Stimulated activated CD4-positive, alpha-beta T cell treated with anti-CD3 and anti-CD28 coated beads, Interleukin-1b, Interleukin-23, amount 100 ng/mL, for 4 hours (primary cell): ENCODE results near the gene SP140.
A peak's percentile ranks its signal among the peaks of the same experiment; 100 is the strongest.
"Not testable (repeated sequence)": the region's sequence is repeated elsewhere in the genome, so short reads cannot be mapped to it uniquely, and the experiment has no call there.

Experiments
- DNase-seq, 2 donors: peaks; one replicate each; pipeline ENCODE4 v3.0.0-alpha.2; 2020; ENCODE audit warnings: low read depth in 2 of 2

The SP140 gene

GRCh38 chr2:230326453-230327417 is 101.2 kb downstream of the SP140 start, which contains the start of gene SP140L:
Gene SP140L, plus strand, starts transcription at chr2:230327193. Its CDS starts 77 bp downstream, at chr2:230327270.
- peak; percentile 63 to 68 for DNase-seq

- DNase-seq: no peak
Measured at GRCh38 chr2:230327418-230328154, 102.0 kb downstream of the SP140 start.

DNA sequence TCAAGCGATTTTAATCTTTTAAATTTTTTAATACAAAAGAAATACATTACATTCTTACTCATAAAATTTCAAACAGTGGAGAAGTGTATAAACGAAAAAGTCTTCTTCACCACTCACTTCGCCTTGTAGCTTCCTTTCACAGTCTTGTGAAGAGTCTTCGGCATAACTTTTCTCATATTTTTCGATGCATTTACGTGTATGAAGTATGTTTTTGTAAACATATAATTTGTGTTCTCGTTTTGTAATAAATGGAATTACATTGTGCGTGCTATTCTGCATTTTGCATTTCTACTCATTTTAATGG is 102.6 kb downstream of the SP140 start:
- no peak for DNase-seq

- no peak for DNase-seq
Measured at GRCh38 chr2:230329946-230330605, 104.5 kb downstream of the SP140 start.

- no peak for DNase-seq
Measured at GRCh38 chr2:230330725-230331124, 105.2 kb downstream of the SP140 start.

DNA sequence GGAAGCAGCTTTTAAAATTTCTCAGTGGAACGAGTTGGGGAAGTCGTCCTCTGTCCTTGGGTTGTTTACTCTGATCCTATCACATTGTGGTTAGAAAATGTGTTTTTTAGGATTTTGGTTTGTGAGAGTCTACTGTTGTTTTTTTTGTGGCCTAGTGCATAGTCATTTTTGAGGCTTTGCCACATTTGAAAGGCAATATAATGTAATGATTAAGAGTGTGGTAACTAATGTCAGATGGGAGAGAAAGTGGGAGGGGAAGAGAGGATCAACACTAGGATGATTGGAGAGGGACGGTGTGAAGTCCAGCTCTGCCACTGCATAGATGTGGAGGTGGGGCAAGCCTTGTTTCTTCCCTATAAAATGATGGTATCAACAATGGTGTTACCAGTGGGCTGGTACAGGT is 109.9 kb downstream of the SP140 start:
- DNase-seq: no peak

DNA sequence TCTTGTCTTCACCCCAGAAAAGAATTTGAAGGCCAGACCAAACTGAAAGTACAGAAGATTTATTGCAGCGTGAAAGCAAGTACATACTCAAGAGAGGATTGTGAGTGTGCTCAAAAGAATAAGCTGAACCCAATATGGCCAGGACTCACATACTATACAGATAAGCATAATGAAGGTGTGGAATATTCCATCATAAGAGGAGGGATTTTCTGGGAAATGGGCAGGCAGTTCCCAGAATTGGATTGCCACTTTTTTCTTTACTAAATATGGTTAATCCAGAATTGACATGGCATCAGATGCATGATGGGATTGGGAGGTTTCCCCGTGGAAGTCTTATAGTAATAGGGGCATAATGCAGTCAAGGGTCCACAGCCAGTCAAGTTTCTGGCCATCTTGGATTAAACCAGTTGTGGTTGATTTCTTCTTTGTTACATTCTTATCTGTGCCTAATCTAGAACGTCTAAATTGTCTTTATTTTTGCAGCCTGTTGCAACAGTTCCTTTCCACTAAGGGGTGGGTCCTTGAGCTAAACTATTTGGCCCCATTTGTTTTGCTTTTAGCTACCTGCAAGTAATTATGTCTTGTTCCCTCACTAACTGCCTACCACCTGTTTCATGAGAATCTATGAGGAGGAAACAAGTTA is 110.4 kb downstream of the SP140 start:
- no peak for DNase-seq

DNA sequence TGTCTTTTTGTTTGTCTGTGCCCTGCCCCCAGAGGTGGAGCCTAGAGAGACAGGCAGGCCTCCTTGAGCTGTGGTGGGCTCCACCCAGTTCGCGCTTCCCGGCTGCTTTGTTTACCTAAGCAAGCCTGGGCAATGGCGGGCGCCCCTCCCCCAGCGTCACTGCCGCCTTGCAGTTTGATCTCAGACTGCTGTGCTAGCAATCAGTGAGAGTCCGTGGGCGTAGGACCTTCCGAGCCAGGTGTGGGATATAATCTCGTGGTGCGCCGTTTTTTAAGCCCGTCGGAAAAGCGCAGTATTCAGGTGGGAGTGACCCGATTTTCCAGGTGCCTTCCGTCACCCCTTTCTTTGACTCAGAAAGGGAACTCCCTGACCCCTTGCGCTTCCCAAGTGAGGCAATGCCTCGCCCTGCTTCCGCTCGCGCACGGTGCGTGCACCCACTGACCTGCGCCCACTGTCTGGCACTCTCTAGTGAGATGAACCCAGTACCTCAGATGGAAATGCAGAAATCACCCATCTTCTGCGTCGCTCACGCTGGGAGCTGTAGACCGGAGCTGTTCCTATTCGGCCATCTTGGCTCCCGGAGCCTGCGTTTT is 116.5 kb downstream of the SP140 start:
- not testable (repeated sequence) for DNase-seq

- not testable (repeated sequence) for DNase-seq
Measured at GRCh38 chr2:230343041-230343624, 117.6 kb downstream of the SP140 start.

GRCh38 chr2:230343747-230344146 is 118.2 kb downstream of the SP140 start:
- no peak for DNase-seq

GRCh38 chr2:230346465-230346864 is 120.9 kb downstream of the SP140 start:
- no peak for DNase-seq

- no peak for DNase-seq
Measured at GRCh38 chr2:230346921-230347533, 121.5 kb downstream of the SP140 start.

- DNase-seq: peak in 1 of 2 donors; percentile 23
Measured at GRCh38 chr2:230347659-230348305, 122.2 kb downstream of the SP140 start.

GRCh38 chr2:230348787-230349186 is 123.3 kb downstream of the SP140 start:
- no peak for DNase-seq

DNA sequence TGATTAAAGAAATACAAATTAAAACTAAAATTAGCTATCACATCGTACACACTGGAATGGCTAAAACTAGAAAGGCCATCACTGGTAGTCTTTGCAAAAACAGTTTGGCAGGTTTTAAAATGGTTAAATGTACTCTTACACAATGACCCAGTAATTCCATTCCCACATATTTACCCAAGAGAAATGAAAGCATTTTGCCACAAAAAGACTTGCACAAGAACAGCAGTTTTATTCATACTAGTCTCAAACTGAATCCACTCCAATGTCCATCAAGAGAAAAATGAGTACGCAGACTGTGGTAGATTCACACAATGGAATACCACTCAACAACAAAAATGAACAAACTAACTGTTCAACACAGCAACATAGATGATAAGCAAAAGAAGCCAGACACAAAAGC is 130.5 kb downstream of the SP140 start:
- DNase-seq: no peak

DNA sequence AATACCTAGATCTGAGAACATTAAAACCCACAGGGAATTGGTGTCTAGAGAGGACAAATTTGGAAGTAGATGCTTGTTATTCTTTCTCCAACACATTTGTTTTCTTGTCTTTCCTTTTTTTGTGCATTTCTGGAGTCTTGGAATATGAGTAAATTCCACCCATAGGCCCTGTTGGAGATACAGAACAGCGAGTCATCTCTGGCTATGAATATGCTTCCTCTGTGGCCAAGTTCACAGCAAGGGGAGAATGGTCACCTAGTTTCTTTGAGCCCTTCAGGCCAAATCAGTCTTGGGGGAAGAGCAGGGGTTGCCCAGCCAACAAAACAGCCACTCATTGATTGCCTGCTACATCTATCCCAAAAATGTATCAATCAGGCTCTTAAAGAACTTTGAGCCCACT is 132.8 kb downstream of the SP140 start:
- DNase-seq: no peak

GRCh38 chr2:230360028-230360427 is 134.5 kb downstream of the SP140 start:
- DNase-seq: no peak

- no peak for DNase-seq
Measured at GRCh38 chr2:230362030-230362691, 136.6 kb downstream of the SP140 start.
